Mucosa of descending colon (tissue), 3 donors: ENCODE data around the gene ZFAND6. TPM values are rescaled to one million over a fixed set of nuclear protein-coding genes. Genes with fewer than 3 reads are reported as not detected.
A peak's percentile ranks its signal among the peaks of the same experiment; 100 is the strongest.

Source experiments
- ATAC-seq: fragments of 200-7000 bp; cut with Tn5 transposase; one replicate; pipeline ENCODE4 v1.9.1; 2020; ENCODE audit warnings: mild to moderate bottlenecking, moderate library complexity
- DNase-seq, 3 donors: peaks; one replicate each; pipeline ENCODE4 v3.0.0-alpha.2; 2020
- H3K36me3 ChIP-seq: fragments of 200-600 bp; one replicate; pipeline ENCODE4 v1.8.0; 2021; ENCODE audit warnings: low read depth, mild to moderate bottlenecking
- H3K4me1 ChIP-seq: fragments of 200-600 bp; one replicate; pipeline ENCODE4 v1.8.0; 2021; ENCODE audit warnings: low read depth, mild to moderate bottlenecking
- H3K4me3 ChIP-seq: fragments of 200-600 bp; one replicate; pipeline ENCODE4 v1.8.0; 2021; ENCODE audit warnings: mild to moderate bottlenecking
- H3K9me3 ChIP-seq: fragments of 200-600 bp; one replicate; pipeline ENCODE4 v1.8.0; 2021; ENCODE audit warnings: mild to moderate bottlenecking
- intact Hi-C, 2 donors: fragments of 100-400 bp; cut with DNase I in 1 of 2; cut with micrococcal nuclease in 1 of 2; formaldehyde crosslinking; loops; one replicate each; pipeline versions ENCODE4 v1.11.0 to v1.11.1; 2022; cut with DNase I, micrococcal nuclease
- total RNA-seq, 3 donors: library from RNA; stranded (reverse); fragmentation: NEBNext Ultra II Directional in 2 of 3; extraction: Animal tissue kit (Norgen Biotek cat#: 25700) in 2 of 3; gene quantifications; one replicate each; pipeline versions ENCODE4 v1.2.1 to v1.2.4, GENCODE V29; 2021 to 2023
- TF ChIP-seq, protein P1 (sequence below): fragments of 200-600 bp; IDR thresholded peaks from one replicate; pipeline ENCODE4 v1.8.0; 2022; ENCODE audit warnings: antibody characterized with exemption, mild to moderate bottlenecking
- donor health status: DM: no; HTN: no; CAD: no; lungs with moderate emphysema.
- donor health status: DM: no; HTN: no; CAD: no.
- donor health status: DM: no; HTN: yes; CAD: no.

Gene ZFAND6
- total RNA-seq, 3 donors from 2014 or later, result 73.0 to 83.3 (median 76.5) TPM

- Histone ChIP-seq H3K9me3 (no peaks in the 10 kb centered on the region), H3K4me3 (no peak overlapping the region), H3K36me3 (no peaks in the 10 kb centered on the region), H3K4me1 (peaks cover 10% of the 10 kb centered on the region)
- intact Hi-C loops, result no loop called here
- no peak for DNase-seq
- TF ChIP-seq, protein P1, sequence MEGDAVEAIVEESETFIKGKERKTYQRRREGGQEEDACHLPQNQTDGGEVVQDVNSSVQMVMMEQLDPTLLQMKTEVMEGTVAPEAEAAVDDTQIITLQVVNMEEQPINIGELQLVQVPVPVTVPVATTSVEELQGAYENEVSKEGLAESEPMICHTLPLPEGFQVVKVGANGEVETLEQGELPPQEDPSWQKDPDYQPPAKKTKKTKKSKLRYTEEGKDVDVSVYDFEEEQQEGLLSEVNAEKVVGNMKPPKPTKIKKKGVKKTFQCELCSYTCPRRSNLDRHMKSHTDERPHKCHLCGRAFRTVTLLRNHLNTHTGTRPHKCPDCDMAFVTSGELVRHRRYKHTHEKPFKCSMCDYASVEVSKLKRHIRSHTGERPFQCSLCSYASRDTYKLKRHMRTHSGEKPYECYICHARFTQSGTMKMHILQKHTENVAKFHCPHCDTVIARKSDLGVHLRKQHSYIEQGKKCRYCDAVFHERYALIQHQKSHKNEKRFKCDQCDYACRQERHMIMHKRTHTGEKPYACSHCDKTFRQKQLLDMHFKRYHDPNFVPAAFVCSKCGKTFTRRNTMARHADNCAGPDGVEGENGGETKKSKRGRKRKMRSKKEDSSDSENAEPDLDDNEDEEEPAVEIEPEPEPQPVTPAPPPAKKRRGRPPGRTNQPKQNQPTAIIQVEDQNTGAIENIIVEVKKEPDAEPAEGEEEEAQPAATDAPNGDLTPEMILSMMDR, result no peak
- no peak for ATAC-seq
Observed at GRCh38 chr15:80100247-80100646, 40.8 kb downstream of the ZFAND6 start.

GRCh38 chr15:80105193-80105592, 45.7 kb downstream of the ZFAND6 start:
- Histone ChIP-seq H3K4me3 (no peak overlapping the region), H3K36me3 (no peaks in the 10 kb centered on the region), H3K4me1 (peaks cover 11% of the 10 kb centered on the region), H3K9me3 (no peaks in the 10 kb centered on the region)
- peak; percentile 54 for ATAC-seq
- TF ChIP-seq, protein P1, result no peak
- no peak for DNase-seq
- intact Hi-C loops, result no loop called here

GRCh38 chr15:80105595-80105994, 46.1 kb downstream of the ZFAND6 start:
- H3K9me3 ChIP-seq, result no peaks in the 10 kb centered on the region
- TF ChIP-seq, protein P1, result no peak
- H3K36me3 ChIP-seq, result no peaks in the 10 kb centered on the region
- DNase-seq (no peak), ATAC-seq (peak; percentile 71)
- H3K4me3 ChIP-seq, result no peak overlapping the region
- peaks cover 11% of the 10 kb centered on the region for H3K4me1 ChIP-seq
- intact Hi-C loops, result no loop called here

DNA sequence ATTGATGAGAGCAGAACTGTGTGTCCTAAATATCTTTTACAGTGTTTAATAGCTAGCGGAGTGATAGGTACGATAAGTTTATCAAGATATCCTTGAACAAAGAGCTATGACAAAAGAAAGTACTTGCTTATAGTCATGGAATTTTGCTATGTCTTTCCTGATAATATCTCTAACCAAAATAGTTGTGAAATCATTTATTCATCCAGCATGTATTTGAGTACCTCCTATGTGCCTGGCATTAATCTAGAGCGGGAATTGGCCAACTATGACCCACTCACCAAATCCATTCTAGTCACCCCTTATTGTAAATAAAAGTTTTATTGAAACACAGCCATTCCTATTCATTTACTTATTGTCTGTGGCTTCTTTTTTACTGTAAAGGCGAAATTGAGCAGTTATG, 46.6 kb downstream of the ZFAND6 start:
- Histone ChIP-seq H3K4me3 (no peak overlapping the region), H3K9me3 (no peaks in the 10 kb centered on the region), H3K36me3 (no peaks in the 10 kb centered on the region), H3K4me1 (peaks cover 11% of the 10 kb centered on the region)
- TF ChIP-seq, protein P1, result no peak
- no peak for ATAC-seq
- intact Hi-C loops, result no loop called here
- no peak for DNase-seq

DNA sequence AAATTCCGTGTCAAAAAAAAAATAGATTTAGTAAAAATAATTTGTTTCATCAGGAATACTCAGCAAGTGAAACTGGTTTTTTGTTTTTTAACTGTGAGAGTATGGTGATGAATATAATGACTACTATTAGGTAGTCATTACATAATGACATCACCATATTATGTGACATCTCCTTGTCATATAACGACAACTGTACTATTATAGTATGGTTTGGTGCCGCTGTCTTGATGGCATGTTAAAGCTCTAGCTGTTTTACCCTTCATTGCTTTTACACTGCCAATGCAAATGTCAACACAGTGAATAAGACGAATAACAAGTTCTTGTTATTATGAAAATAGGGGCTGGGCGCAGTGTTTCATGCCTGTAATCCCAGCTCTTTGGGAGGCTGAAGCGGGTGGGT, 47.7 kb downstream of the ZFAND6 start:
- Histone ChIP-seq H3K4me3 (no peak overlapping the region), H3K4me1 (peaks cover 11% of the 10 kb centered on the region), H3K36me3 (no peaks in the 10 kb centered on the region), H3K9me3 (no peaks in the 10 kb centered on the region)
- DNase-seq (no peak), ATAC-seq (no peak)
- TF ChIP-seq, protein P1, result no peak
- intact Hi-C loops, result no loop called here

GRCh38 chr15:80107774-80108173, 48.3 kb downstream of the ZFAND6 start:
- no peaks in the 10 kb centered on the region for H3K36me3 ChIP-seq
- no peak for ATAC-seq
- intact Hi-C loops, result no loop called here
- H3K9me3 ChIP-seq, result no peaks in the 10 kb centered on the region
- no peak for DNase-seq
- TF ChIP-seq, protein P1, result no peak
- H3K4me1 ChIP-seq, result peaks cover 11% of the 10 kb centered on the region
- no peak overlapping the region for H3K4me3 ChIP-seq
